ENCODE results near the gene GPR31.
A peak's percentile ranks its signal among the peaks of the same experiment; 100 is the strongest.
"Not testable (repeated sequence)": the region's sequence is repeated elsewhere in the genome, so short reads cannot be mapped to it uniquely, and the experiment has no call there.

Gene GPR31, protein sequence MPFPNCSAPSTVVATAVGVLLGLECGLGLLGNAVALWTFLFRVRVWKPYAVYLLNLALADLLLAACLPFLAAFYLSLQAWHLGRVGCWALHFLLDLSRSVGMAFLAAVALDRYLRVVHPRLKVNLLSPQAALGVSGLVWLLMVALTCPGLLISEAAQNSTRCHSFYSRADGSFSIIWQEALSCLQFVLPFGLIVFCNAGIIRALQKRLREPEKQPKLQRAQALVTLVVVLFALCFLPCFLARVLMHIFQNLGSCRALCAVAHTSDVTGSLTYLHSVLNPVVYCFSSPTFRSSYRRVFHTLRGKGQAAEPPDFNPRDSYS

DNA sequence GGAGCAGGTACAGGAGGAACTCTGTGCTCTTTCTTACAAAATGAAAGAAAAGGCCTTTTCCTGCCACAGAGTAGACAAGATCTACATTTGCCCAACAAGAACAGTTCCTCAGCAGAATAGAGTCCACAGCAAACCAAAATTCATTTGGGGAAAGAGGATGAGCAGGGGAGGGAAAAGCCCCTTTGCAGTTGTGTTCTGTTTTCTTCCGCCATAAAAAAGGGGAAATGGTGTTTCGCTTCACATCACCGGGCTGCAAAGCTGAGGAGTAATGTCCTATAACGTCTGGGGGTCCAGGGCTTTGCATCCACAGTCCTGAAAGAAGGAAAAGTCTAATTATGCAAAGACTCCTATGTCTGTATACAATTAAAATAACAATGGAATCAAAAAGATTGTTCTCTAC lies at the start of gene GPR31:
GPR31 (minus strand) TSS at position 118 of the 400 bp plus-strand sequence. CDS start 149 bp downstream, outside the sequence.
- no peak for DNase-seq (ENCODE audit: low spot score)

DNA sequence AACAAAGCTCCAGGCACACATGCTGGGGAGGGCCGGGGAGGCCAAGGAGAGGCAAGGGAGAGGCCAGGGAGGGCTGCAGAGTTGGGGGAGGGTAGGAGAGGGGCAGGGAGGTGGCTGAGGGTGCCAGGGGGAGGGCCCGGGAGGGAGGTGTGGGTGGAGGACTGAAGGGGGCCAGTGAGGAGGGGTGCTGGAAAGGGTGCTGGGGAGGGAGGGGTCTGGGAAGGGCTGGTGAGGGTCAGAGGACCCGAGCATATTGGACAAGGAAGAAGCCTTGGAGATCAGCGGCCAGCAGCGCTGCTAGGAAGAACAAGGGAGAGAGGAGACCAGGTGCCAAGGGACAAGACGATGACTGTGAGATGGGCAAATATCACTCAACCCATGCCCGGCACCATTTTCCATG lies 49.7 kb upstream of the GPR31 start:
- no peak for DNase-seq (ENCODE audit: low spot score)

DNA sequence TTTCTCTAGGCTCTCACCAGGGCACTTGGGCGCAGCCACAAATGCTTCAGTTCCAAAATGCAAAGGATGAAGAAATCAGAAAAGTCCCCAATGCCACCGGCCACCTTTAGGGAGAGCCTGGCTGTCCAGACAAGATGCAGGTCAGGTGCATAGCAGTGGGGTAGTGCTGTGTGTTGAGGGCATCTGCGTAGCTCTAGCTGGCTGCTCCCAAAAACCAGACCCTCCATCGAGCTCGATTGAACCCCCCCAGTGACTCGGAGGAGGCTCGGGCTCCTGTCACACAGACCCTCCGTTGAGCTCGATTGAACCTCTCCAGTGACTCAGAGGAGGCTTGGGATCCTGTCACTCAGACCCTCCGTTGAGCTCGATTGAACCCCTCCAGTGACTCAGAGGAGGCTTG lies 47.5 kb upstream of the GPR31 start:
- not testable (repeated sequence) for DNase-seq (ENCODE audit: low spot score)

DNA sequence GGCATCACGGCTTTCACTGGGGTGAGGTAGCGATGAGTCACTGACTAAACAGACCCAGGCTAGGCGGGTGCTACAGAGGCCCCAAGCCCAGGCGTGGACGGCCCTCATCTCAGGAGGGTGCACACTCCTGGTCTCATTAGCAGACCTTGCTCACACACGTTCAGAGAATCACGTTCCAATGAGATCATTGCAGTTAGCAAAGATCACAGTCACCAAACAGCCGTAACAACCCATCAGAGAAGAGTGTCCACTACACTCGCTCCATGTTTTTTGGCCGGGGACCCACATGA lies 46.2 kb upstream of the GPR31 start:
- not testable (repeated sequence) for DNase-seq (ENCODE audit: low spot score)

DNA sequence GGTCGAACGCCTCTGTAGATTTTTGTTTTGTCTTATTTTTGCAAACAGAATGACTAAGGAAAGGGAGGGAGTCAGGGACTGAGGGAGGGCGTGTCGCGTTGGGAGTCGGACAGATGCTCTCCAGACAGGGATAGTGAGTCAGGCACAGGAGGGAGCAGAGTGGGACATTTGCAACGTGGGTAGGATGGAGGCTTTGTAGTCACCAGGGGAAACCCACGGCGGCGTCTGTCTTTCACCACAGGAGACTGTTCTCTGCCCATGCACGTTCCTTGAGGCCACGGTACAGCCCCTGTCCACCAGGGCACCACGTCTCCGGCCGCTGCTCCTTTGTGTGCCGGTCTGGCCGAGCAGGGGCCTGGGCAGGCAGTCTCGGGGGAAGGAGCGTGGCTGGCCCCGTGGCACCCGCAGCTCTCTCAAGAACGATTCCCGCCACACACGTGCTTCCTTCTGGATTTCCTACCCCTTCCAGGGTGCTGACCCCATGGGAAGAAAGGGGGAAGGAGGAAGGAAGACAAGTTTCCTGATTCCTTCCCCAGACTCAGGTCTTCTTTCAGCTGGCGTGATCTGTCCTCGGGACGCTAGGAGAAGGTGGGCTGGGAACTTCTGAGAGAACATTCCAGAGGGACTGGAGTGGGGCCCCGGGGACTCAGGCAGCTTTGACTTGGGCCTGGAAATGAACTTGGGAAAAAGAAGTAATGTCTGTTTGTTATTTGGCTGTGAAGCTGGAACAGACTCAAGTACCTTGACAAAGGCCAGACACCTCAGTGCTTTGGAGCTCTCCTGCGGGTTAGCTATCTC lies 45.7 kb upstream of the GPR31 start:
- not testable (repeated sequence) for DNase-seq (ENCODE audit: low spot score)

DNA sequence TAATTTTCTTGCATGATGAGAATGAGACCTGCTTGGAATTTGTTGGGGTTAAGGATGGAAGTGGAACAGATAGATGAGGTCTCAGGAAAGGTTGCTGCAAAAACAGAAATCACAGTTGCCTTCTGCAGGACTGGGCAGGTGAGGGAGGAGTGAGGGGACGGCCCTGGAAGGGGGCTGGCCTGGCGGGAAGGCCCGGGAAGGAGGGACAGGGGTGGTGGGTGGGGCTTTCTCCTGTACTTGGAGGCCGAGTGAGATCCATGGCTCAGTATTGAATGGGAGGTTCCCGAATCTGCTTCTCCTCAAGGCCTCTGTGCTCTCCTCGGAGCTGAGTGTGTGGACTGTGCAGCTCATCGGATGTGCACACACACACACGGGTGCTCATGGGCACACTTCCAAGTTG lies 44.8 kb upstream of the GPR31 start:
- not testable (repeated sequence) for DNase-seq (ENCODE audit: low spot score)

DNA sequence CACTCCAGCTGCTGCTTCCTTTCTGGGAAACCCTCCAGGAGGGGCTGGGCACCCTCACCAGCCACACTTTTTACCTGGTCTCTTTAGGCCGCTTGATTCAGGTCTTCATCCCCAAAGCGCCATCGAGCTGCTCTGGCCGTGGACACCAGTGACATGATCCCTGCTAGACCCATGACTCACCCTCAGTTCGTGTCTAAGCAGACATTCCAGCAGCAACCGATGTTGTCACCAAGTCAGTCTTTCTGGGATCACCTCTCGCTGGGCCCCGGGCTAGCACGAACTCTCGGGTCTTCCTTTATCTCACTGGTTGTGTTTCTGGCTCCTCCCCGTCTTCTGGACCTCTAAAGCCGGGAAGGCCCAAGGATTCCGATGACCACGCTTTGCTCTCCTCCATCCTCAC lies 43.0 kb upstream of the GPR31 start:
- no peak for DNase-seq (ENCODE audit: low spot score)

DNA sequence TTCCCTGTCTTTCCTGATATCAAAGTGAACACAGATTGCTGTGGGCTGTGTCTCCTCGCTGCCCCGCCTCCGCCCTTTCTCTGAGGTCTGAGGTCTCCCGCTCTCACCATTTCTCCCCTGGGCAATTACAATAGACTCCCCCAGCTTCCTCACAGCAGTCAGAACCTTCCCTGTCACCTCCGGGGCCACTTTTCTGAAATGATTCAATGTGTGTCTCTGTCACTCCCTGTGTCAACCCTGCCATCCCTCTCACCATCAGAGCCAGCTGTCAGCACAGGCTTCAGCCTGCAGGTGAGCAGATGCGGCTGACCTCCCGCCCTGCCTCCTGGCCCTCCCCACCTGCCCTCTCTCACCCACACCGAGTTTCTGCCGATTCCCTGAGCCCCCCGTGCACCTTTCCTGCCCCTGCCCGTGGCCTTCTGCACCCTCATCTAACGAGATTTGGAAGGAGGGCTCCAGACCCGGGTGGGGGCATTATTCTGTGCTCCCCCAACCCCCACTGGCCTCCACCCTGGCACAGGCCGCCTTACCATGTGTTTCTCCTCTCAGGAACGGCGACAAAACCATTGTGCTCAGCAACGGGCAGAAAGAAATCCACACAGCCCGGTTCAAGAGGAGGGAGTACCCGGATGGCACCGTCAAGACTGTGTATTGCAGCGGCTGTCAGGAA lies 38.3 kb upstream of the GPR31 start:
- DNase-seq (ENCODE audit: low spot score): not testable (repeated sequence)

DNA sequence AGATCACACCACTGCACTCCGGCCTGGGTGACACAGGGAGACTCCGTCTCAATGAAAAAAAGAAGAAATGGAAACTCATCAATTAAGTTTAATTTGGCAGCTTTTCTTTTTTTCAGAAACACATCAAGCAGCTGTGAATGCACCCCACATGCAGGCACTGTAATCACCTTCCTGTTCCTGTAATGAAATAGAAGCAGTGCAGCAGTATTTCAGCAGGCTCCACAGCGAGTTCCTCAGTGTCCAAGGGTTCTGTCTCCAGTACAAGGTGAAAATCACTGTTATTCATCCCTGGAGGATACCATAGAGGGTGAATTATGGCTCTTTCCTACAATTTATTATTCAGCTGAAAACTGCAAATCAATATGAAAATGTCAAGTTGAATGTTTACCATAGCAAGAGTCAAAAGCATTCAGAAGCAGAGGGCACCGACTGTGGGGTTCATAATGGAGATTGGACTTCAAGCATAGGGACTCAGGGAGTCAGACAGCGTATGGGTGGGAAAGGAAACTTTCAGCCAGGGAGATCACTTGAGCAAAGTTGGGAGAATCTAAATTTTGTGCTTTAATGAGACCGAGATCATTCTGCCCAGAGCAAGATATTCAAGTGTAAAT lies 35.8 kb upstream of the GPR31 start:
- DNase-seq (ENCODE audit: low spot score): not testable (repeated sequence)

DNA sequence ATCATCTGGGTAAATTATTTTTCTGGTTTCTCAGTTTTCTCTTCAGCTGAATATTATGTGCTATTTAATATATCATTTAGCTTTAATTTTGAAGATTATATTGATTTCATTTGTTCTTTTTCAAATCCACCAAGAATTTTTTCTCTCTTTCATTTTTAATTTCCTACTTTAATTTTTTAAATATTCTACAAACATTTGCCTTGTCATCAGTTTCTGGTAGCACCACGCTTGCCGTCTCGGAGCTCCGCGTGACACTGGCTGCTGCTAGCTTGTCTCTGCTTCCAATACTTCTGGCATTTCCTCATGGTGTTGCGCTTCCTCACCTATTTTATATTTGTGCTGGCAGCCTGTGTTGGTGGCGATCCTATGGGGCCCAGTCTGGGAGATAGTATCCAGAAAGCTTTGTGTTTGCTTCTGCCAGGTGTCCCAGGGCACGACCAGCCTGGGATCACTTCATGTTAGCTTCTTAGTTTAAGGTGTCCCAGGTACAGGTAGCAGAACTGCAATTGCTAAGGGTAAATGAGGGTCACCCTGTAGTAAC lies 33.3 kb upstream of the GPR31 start:
- not testable (repeated sequence) for DNase-seq (ENCODE audit: low spot score)

DNA sequence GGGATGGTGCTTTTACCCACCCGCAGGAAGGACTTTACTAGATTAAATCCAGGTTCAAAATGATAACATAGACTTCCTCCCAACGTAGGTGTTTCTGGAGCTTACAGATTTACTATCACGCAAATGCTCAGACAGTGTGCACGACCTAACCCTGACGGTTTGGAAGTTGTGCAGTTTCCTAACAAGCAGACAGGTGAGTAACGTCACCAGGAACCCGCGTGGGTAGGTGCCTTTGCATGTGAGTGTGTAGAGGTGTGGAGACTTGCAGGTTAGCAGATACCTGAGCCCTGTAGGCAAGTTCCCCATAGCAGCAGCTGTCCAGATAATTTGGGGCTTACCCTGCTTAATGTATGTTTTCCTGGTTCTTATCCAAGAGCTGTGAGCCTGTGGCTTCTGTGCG lies 29.5 kb upstream of the GPR31 start:
- DNase-seq (ENCODE audit: low spot score): not testable (repeated sequence)

DNA sequence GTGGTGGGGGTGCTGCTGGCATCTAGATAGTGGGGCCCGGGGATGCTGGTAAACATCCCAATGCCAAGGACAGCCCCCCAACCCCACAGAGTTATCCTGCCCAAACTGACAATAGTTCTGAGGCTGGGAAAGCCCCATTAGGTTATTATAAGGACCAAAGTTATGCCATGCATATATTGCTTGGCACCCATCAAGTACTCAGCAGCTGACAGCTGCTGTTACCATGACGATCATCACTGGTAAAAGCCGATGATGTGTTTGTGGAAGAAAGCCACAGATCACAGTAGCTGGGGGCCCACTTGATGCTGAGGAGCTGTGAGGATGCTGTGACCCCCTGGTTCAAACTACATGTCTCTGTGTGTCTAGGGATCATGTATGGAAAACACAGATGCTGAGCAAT lies 27.3 kb upstream of the GPR31 start:
- not testable (repeated sequence) for DNase-seq (ENCODE audit: low spot score)

DNA sequence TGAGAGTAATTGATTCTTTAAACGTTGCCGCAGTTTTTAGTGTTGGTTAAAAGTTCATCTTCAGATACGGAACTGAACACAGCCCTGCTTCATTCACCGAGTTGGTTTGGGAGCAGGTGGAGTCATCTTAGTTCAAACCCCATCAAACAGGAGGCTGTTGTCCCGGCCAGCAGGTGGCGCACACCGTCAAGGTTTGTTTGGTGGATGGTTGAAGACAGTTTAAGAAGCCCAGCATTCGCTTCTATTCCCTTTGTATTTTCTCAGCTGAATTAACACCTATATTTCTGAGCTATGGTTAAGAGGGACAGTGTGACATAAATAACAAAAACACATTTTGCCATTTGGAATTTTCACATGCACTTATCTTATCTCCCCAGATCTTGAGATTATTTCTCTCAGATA lies 25.1 kb upstream of the GPR31 start:
- not testable (repeated sequence) for DNase-seq (ENCODE audit: low spot score)

DNA sequence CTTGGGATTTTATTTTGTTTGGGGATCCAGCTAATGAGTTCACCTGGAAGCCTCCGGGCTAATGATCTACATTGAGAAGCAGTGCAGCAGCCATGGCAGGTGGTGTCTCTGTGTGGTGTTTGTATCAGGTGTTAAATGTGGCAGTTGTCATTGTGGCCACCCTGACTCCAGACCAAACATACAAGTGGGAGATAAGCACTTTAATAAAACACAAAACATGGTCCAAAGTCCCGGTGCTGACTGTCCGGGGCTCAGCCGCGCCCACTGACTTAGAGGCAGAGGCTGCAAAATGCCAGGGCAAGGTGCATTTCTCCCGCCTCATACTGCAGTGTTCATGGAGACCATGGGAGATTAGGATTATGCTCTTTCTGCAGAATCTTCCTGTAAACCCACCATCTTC lies 23.6 kb upstream of the GPR31 start:
- not testable (repeated sequence) for DNase-seq (ENCODE audit: low spot score)

DNA sequence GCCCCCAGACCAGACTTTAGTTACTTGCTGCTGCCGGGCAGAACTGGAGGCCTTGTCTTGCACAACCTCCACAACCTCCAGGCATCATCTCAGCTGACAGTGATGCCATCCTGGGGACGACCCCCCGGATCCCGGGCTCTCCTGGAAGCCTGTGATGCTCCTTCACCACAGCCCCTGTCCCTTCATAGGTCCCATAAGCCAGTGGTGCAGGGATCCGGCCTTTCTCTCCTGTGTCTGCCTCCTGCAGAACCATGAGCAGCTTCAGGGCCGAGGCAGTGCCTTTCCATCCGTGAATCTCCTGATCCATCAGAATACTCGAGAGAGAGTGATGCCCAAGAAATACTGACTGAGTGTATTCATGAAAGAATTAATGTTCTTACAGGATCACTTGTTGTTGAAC lies 22.3 kb upstream of the GPR31 start:
- not testable (repeated sequence) for DNase-seq (ENCODE audit: low spot score)

DNA sequence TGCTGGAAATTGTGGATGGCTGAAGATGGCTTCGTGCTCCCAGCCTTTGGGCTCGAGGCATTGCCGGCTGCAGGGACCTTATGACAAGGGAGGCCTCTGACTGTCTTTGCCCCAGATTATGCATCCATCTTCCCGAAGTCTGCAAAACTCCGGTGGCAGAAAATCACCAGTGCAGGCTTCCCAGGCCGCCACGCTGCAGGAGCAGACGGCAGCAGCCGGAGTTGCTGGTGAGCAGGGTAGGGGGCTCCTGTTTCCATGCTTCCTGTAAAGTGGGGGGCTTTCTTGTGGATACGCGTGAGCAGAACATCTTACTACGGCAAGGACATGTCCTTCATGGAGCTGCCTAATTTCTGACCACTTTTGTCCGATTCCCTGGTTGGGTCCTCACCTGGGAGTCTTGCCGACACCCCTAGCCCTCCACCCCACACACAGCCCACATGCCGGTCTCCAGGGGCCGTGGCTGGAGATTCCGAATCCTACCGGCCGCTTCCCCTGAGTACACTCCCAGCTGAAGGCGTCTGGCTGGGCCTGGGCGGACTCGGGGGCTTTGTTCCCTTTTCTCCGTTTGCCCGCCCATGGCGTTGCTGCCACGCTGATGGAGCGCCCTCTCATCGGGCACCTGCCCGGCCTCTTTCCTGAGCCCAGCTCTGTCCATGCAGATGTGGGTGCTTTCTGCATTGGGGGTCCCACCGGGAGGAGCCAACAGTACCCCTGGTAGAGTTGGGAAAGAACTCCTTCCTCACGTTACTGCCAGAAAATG lies 21.3 kb upstream of the GPR31 start:
- not testable (repeated sequence) for DNase-seq (ENCODE audit: low spot score)

DNA sequence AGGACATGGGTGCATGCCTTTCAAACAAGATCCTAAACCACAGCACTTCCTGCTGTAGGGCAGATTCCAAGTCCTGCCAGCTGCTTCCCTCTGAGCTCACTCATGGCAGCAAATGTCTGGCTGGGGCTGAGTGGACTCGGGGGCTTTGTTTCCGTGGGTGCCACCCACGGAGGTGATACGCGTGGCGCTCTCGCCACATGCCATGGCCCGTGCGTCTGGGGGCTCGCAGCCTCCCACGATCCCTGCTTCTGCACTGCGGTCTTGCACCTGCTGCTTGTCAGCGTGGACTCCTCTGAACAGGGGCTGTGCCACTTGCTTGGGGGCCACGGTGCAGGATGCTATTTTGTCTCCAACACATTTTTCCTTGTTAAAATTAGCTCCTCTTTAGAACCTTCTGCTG lies 19.5 kb upstream of the GPR31 start:
- not testable (repeated sequence) for DNase-seq (ENCODE audit: low spot score)

DNA sequence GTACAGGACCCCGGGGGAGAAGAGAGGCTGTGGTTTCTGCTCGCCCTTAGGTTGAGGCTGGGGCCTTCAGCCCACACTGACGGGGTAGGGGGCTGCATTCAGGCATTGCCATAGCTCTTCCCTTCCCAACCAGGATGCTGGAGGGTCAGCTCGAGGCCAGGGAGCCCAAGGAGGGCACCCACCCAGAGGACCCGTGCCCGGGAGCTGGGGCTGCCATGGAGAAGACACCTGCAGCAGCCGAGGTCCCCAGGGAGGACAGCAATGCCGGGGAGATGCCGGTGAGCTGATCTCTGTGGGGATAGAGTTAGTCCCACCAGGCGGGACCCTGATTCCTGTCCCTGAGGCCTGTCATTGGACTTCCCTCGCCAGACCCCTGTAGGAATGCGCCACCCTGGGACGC lies 14.2 kb upstream of the GPR31 start:
- peak; percentile 0 for DNase-seq (ENCODE audit: low spot score)

DNA sequence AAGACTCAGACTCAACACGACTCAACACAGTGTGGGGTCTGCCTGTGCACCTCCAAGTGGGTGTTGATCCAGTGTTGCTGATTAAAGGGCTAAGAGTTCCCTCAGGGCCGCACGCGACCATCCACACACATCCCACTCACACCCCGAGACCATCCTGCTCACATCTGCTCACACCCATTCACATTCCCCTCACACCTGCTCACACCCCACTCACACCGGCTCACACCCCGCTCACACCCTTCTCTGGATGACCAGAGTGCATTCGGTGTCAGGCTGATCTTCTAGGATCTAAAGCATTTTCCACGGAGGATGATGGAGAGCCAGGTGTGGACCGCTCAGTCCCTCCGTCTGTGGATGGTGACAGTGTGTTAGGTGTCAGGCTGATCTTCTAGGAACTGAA lies 13.5 kb upstream of the GPR31 start:
- not testable (repeated sequence) for DNase-seq (ENCODE audit: low spot score)

DNA sequence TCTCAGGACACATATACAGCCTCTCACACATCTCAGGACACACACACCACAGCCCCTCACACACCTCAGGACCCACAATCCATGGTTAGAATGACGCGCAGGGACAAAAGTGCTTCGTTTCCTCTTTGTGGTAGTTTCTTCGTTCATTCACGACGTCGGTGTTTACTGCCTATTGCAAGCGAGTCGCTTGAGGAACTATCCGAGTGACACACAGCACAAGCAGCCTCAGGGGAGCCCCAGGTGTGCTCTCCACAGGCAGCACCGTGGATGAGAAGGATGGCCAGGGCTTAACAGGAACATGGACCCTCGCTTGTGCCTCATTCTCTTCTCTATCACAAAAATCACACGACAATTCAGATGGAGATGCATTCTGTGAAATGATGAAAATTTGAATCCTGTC lies 12.1 kb upstream of the GPR31 start:
- not testable (repeated sequence) for DNase-seq (ENCODE audit: low spot score)

DNA sequence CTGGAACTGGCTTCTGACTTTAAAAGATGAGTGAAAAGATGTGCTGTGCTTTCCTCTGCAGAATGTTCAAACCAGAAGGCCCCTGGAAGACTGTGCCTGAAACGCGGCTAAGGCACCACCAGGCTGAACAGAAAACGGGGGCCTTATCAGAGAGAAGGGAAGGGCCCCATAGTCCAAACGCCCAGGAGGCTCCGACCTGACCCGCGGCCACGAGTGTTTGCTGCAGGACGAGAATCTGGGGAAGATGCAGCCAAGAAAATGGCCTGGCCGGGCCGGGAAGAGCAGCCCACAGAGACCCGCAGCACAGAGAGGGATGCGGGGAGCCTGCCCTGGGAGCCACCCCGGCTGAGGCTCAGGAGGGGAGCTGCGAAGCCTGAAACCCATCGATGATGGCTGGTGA lies 10.5 kb upstream of the GPR31 start:
- DNase-seq (ENCODE audit: low spot score): not testable (repeated sequence)

Data from iPS-NIHi11 (cell line).